Mammary epithelial cell (primary cell): ENCODE results near the gene XYLT1.

Experiments used
- CTCF ChIP-seq, 2 donors: IDR thresholded peaks in 1 of 2; conservative IDR thresholded peaks in 1 of 2; 2 replicates each; pipeline ENCODE4 v1.5.1; 2011 to 2012; ENCODE audit warnings: inconsistent platforms in 2 of 2, low read length in 2 of 2, mild to moderate bottlenecking in 2 of 2, control low read depth in 1 of 2, low read depth in 1 of 2; ENCODE audit not compliant: insufficient read depth in 1 of 2; ENCODE audit errors: extremely low read depth in 1 of 2
- EZH2 ChIP-seq: IDR thresholded peaks from 2 replicates; pipeline ENCODE4 v1.6.1; 2012; ENCODE audit warnings: low read length, inconsistent platforms, borderline replicate concordance

GRCh38 chr16:17302214-17302613, 168.5 kb downstream of the XYLT1 start:
- no peak for TF ChIP-seq CTCF (conservative IDR thresholded peaks at IDR 0.05 in 1 of 2, IDR thresholded peaks at IDR 0.05 in 1 of 2; ENCODE audit: extremely low read depth in 1 of 2, insufficient read depth in 1 of 2, low read depth in 1 of 2, low read length in 2 of 2)
- no peak for TF ChIP-seq EZH2
